Naive thymus-derived CD4-positive, alpha-beta T cell (primary cell): ENCODE results near the gene PDE4D. TPM values are rescaled to one million over a fixed set of nuclear protein-coding genes. Genes with fewer than 3 reads are reported as not detected.

Experiments
- ATAC-seq: fragments of 150-1000 bp; cut with Tn5 transposase; 2 replicates; pipeline ENCODE4 v1.10.0; 2021; ENCODE audit warnings: mild to moderate bottlenecking, moderate library complexity
- CTCF ChIA-PET: fragments of 350-600 bp; sonication (Branson Sonifier 250); formaldehyde crosslinking; loops from one replicate; lab custom pipeline; 2021; ENCODE audit warnings: antibody characterized with exemption; lab: Charles Lee
- POLR2A ChIA-PET: fragments of 350-600 bp; sonication (Branson Sonifier 250); formaldehyde crosslinking; loops from one replicate; lab custom pipeline; 2021; ENCODE audit warnings: antibody characterized with exemption, inconsistent platforms; lab: Charles Lee
- DNase-seq, 9 donors: peaks; one replicate each; pipeline versions ENCODE4 v3.0.0 to v3.0.0-alpha.2; 2020 to 2022; ENCODE audit warnings: mixed read lengths in 1 of 9
- H3K27ac ChIP-seq: one replicate; pipeline ENCODE4 v1.7.0; 2013; ENCODE audit warnings: mild to moderate bottlenecking, low read depth, low read length, moderate library complexity
- H3K27me3 ChIP-seq, 2 donors: one replicate each; pipeline ENCODE4 v1.7.0; 2013; ENCODE audit warnings: low read length in 2 of 2, mild to moderate bottlenecking in 2 of 2, moderate library complexity in 2 of 2; ENCODE audit not compliant: control insufficient read depth in 2 of 2, insufficient read depth in 2 of 2
- H3K36me3 ChIP-seq, 3 experiments: 1 replicate in 2 of 3; 2 replicates in 1 of 3; pipeline ENCODE4 v1.7.0; 2013; ENCODE audit warnings: low read length in 3 of 3, mild to moderate bottlenecking in 3 of 3, moderate library complexity in 1 of 3; ENCODE audit not compliant: insufficient read depth in 3 of 3, control insufficient read depth in 2 of 3
- H3K4me1 ChIP-seq, 2 donors: one replicate each; pipeline ENCODE4 v1.7.0; 2013; ENCODE audit warnings: low read length in 2 of 2, mild to moderate bottlenecking in 2 of 2, moderate library complexity in 1 of 2; ENCODE audit not compliant: control insufficient read depth in 2 of 2, insufficient read depth in 2 of 2
- H3K4me3 ChIP-seq: 2 replicates; pipeline ENCODE4 v1.7.0; 2013; ENCODE audit warnings: mild to moderate bottlenecking, low read length
- H3K9me3 ChIP-seq, 3 experiments: 1 replicate in 2 of 3; 2 replicates in 1 of 3; pipeline ENCODE4 v1.7.0; 2013; ENCODE audit warnings: low read length in 3 of 3; ENCODE audit not compliant: control insufficient read depth in 2 of 3
- H3K27ac Mint-ChIP-seq, 9 donors: one replicate each; pipeline ENCODE4 v1.8.0; 2020 to 2022; ENCODE audit warnings: mixed read lengths in 9 of 9, mild to moderate bottlenecking in 8 of 9, moderate library complexity in 5 of 9, inconsistent platforms in 2 of 9
- H3K27me3 Mint-ChIP-seq, 5 donors: one replicate each; pipeline ENCODE4 v1.8.0; 2021 to 2022; ENCODE audit warnings: mixed read lengths in 5 of 5, mild to moderate bottlenecking in 1 of 5
- H3K36me3 Mint-ChIP-seq, 5 donors: one replicate each; pipeline ENCODE4 v1.8.0; 2020 to 2022; ENCODE audit warnings: mixed read lengths in 5 of 5, mild to moderate bottlenecking in 3 of 5, inconsistent platforms in 1 of 5
- H3K4me1 Mint-ChIP-seq, 7 donors: one replicate each; pipeline ENCODE4 v1.8.0; 2020 to 2022; ENCODE audit warnings: mixed read lengths in 7 of 7, mild to moderate bottlenecking in 3 of 7, inconsistent platforms in 1 of 7
- H3K4me3 Mint-ChIP-seq, 10 donors: one replicate each; pipeline ENCODE4 v1.8.0; 2020 to 2022; ENCODE audit warnings: mild to moderate bottlenecking in 10 of 10, mixed read lengths in 10 of 10, moderate library complexity in 6 of 10, inconsistent platforms in 2 of 10
- H3K9me3 Mint-ChIP-seq, 11 donors: one replicate each; pipeline ENCODE4 v1.8.0; 2020 to 2022; ENCODE audit warnings: mixed read lengths in 11 of 11, mild to moderate bottlenecking in 4 of 11, inconsistent platforms in 1 of 11, moderate library complexity in 1 of 11
- intact Hi-C, 2 donors: fragments of 100-400 bp; cut with micrococcal nuclease; formaldehyde crosslinking; loops; one replicate each; pipeline ENCODE4 v1.15.1; 2023
- polyA plus RNA-seq, 2 donors: library from polyadenylated mRNA; unstranded; fragments of 300-500 nt; fragmentation: Illumina TruSeq; gene quantifications; one replicate each; pipeline ENCODE4 v1.2.3, GENCODE V29; 2021
- total RNA-seq, 6 experiments: library from RNA in 5 of 6; stranded (reverse) in 5 of 6; gene quantifications; 1 replicate in 5 of 6; 2 replicates in 1 of 6; pipeline ENCODE4 v1.2.3 and lab custom pipeline; 2021 to 2026

PDE4D gene
- total and polyA plus RNA-seq, 7 experiments from 2014 or later: 4.9 to 102 (median 38.8) TPM

DNA sequence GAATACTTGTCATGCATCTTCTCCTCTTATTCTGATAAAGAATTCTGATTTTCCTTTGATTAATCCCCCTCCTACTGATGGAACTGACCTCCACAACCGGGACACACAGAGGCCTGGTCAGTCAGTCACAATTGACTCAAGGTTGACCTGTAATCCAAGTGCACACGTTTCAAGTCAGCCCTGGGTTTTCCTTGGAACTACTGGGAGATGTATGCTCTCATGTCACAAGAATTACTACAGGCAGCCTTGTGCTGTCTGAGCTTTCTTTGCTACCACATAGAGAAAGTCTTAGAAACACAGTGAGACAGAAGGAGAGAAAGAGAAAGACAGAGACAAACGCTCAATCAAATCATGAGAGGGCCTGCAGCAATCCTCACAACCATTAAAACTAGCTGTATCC lies 345.8 kb downstream of the PDE4D start:
- ATAC-seq (no peak), DNase-seq (no peak)
- Histone ChIP-seq H3K27ac (no peak overlapping the region), H3K27me3 (no peaks in the 10 kb centered on the region), H3K9me3 (no peaks in the 10 kb centered on the region), H3K36me3 (no peaks in the 10 kb centered on the region), H3K4me1 (no peaks in the 10 kb centered on the region), H3K4me3 (no peak overlapping the region)
- no peaks in the 10 kb centered on the region for H3K4me1 Mint-ChIP-seq
- no peaks in the 10 kb centered on the region for H3K9me3 Mint-ChIP-seq
- no peaks in the 10 kb centered on the region for H3K36me3 Mint-ChIP-seq
- H3K4me3 Mint-ChIP-seq: no peak overlapping the region
- H3K27me3 Mint-ChIP-seq: no peaks in the 10 kb centered on the region
- POLR2A ChIA-PET: no interaction called here
- CTCF ChIA-PET: no interaction called here
- no peak overlapping the region for H3K27ac Mint-ChIP-seq
- intact Hi-C loops: no loop called here

DNA sequence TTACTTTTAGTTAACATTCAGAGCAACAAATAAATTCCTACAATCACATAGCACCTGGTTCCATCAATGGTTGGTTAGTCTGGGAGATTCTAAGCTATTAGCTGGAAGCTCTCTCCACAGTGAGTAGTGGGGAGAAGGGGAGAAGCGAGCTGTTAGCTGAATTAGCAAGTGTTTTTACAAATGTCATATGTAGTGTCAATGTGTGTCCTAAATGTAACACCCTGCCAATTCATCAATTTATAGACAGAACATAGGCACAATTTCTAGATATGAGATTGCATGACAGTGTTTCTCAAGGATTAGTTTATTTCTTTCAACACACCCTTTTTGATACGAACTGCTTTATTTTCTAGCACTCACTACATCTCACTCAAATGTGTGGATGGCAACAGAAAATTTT lies 349.0 kb downstream of the PDE4D start:
- H3K4me3 ChIP-seq: no peak overlapping the region
- intact Hi-C loops: no loop called here
- ATAC-seq (no peak), DNase-seq (no peak)
- Mint-ChIP-seq H3K27me3 (peaks cover 0 to 4% (median 0%) of the 10 kb centered on the region in 5 donors), H3K4me1 (no peaks in the 10 kb centered on the region), H3K36me3 (no peaks in the 10 kb centered on the region), H3K9me3 (no peaks in the 10 kb centered on the region), H3K27ac (no peak overlapping the region), H3K4me3 (no peak overlapping the region)
- CTCF ChIA-PET: no interaction called here
- no peaks in the 10 kb centered on the region for H3K9me3 ChIP-seq
- no peaks in the 10 kb centered on the region for H3K4me1 ChIP-seq
- H3K27me3 ChIP-seq: no peaks in the 10 kb centered on the region
- H3K27ac ChIP-seq: no peak overlapping the region
- POLR2A ChIA-PET: no interaction called here
- H3K36me3 ChIP-seq: no peaks in the 10 kb centered on the region

DNA sequence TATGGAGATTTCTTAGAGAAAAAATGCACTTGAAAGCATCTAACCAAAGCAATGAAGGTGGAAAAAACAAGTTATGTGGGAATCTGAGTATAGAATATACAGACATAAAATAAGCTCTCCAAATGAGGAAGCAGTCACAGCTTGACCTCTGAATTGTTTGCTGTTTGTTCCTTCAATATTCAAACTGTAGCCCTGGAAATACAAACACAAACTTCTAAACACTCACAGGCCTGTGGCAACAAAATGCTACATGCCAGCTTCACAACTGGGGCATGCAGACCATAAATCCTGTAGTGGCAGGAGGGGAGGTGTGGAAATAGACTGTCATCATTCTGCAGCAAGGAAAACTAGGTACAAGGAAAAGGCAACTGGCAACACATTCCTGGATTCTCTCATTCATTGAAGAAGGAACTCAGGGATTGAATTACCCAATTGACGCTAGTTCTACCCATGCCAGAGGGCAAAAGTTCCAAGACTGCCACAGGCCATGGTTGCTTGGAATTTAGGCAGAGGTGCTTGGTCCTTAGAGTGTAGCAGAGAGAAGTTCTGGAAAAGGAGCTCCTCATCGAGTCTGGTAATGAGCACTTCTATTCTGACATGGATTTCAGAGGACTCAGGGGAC lies 349.6 kb downstream of the PDE4D start:
- H3K36me3 ChIP-seq: no peaks in the 10 kb centered on the region
- ATAC-seq: no peak

GRCh38 chr5:59542851-59543820 lies 350.4 kb downstream of the PDE4D start:
- peaks cover 0 to 4% (median 0%) of the 10 kb centered on the region in 5 donors for H3K27me3 Mint-ChIP-seq
- H3K36me3 Mint-ChIP-seq: no peaks in the 10 kb centered on the region
- Histone ChIP-seq H3K9me3 (no peaks in the 10 kb centered on the region), H3K4me3 (no peak overlapping the region), H3K36me3 (no peaks in the 10 kb centered on the region), H3K27ac (no peak overlapping the region), H3K27me3 (no peaks in the 10 kb centered on the region), H3K4me1 (no peaks in the 10 kb centered on the region)
- peaks cover 0 to 3% (median 0%) of the 10 kb centered on the region in 11 donors for H3K9me3 Mint-ChIP-seq
- no peaks in the 10 kb centered on the region for H3K4me1 Mint-ChIP-seq
- no peak for ATAC-seq
- intact Hi-C loops: no loop called here
- POLR2A ChIA-PET: no interaction called here
- CTCF ChIA-PET: no interaction called here
- no peak for DNase-seq
- H3K4me3 Mint-ChIP-seq: no peak overlapping the region
- no peak overlapping the region for H3K27ac Mint-ChIP-seq

More for the DNA sequence above, 349.6 kb downstream of the PDE4D start:
- H3K4me3 ChIP-seq: no peak overlapping the region
- no peaks in the 10 kb centered on the region for H3K9me3 Mint-ChIP-seq
- no peaks in the 10 kb centered on the region for H3K27me3 ChIP-seq
- H3K4me1 ChIP-seq: no peaks in the 10 kb centered on the region
- ChIA-PET POLR2A (no interaction called here), CTCF (no interaction called here)
- H3K4me1 Mint-ChIP-seq: no peaks in the 10 kb centered on the region
- peaks cover 0 to 4% (median 0%) of the 10 kb centered on the region in 5 donors for H3K27me3 Mint-ChIP-seq
- intact Hi-C loops: no loop called here
- no peaks in the 10 kb centered on the region for H3K9me3 ChIP-seq
- no peak overlapping the region for H3K27ac ChIP-seq
- no peak overlapping the region for H3K27ac Mint-ChIP-seq
- H3K4me3 Mint-ChIP-seq: no peak overlapping the region
- H3K36me3 Mint-ChIP-seq: no peaks in the 10 kb centered on the region
- DNase-seq: no peak

GRCh38 chr5:59542306-59542705 lies 351.2 kb downstream of the PDE4D start:
- ChIA-PET POLR2A (no interaction called here), CTCF (interaction anchor here (0.6 kb wide), 1 partner anchor 1558 kb away, joined by 3 read pairs; no protein-coding TSS in a partner anchor)
- no peaks in the 10 kb centered on the region for H3K36me3 Mint-ChIP-seq
- Histone ChIP-seq H3K27me3 (no peaks in the 10 kb centered on the region), H3K4me3 (no peak overlapping the region), H3K9me3 (no peaks in the 10 kb centered on the region), H3K36me3 (no peaks in the 10 kb centered on the region), H3K4me1 (no peaks in the 10 kb centered on the region), H3K27ac (no peak overlapping the region)
- H3K4me1 Mint-ChIP-seq: no peaks in the 10 kb centered on the region
- no peak for DNase-seq
- no peak for ATAC-seq
- H3K27ac Mint-ChIP-seq: no peak overlapping the region
- H3K27me3 Mint-ChIP-seq: peaks cover 0 to 4% (median 0%) of the 10 kb centered on the region in 5 donors
- intact Hi-C loops: no loop called here
- H3K9me3 Mint-ChIP-seq: peaks cover 0 to 3% (median 0%) of the 10 kb centered on the region in 11 donors
- H3K4me3 Mint-ChIP-seq: no peak overlapping the region

DNA sequence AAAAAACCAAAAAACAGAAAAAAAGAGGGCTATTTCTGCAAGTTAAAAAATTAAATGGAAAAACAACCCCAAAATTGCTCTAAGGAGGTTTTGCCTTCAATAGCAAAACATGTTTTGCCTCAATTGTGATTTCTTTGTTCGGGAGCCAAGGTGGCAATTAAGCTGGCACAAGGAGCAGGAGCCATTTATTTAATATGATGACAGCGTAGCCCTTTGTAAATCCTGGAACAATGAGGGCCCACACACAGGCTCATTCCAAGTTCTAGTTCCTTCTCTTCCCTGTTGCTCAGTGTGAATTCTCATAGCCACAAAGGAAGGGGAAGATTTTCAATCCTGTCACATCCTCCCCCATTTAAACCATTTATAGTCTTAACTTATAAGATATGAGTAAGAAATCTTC lies 353.2 kb downstream of the PDE4D start:
- no peak overlapping the region for H3K4me3 Mint-ChIP-seq
- Histone ChIP-seq H3K27me3 (no peaks in the 10 kb centered on the region), H3K9me3 (no peaks in the 10 kb centered on the region), H3K36me3 (no peaks in the 10 kb centered on the region), H3K27ac (no peak overlapping the region), H3K4me1 (no peaks in the 10 kb centered on the region), H3K4me3 (no peak overlapping the region)
- H3K27ac Mint-ChIP-seq: no peak overlapping the region
- CTCF ChIA-PET: no interaction called here
- no peaks in the 10 kb centered on the region for H3K36me3 Mint-ChIP-seq
- ATAC-seq (no peak), DNase-seq (no peak)
- intact Hi-C loops: no loop called here
- POLR2A ChIA-PET: no interaction called here
- peaks cover 0 to 3% (median 0%) of the 10 kb centered on the region in 11 donors for H3K9me3 Mint-ChIP-seq
- no peaks in the 10 kb centered on the region for H3K4me1 Mint-ChIP-seq
- H3K27me3 Mint-ChIP-seq: peaks cover 0 to 4% (median 0%) of the 10 kb centered on the region in 5 donors
